ENCODE results near the gene APBB2. TPM values are rescaled to one million over a fixed set of nuclear protein-coding genes. Genes with fewer than 3 reads are reported as not detected.

Gene APBB2
- total and polyA plus RNA-seq, 11 donors, result 8.6 to 39.1 (median 26.7) TPM

DNA sequence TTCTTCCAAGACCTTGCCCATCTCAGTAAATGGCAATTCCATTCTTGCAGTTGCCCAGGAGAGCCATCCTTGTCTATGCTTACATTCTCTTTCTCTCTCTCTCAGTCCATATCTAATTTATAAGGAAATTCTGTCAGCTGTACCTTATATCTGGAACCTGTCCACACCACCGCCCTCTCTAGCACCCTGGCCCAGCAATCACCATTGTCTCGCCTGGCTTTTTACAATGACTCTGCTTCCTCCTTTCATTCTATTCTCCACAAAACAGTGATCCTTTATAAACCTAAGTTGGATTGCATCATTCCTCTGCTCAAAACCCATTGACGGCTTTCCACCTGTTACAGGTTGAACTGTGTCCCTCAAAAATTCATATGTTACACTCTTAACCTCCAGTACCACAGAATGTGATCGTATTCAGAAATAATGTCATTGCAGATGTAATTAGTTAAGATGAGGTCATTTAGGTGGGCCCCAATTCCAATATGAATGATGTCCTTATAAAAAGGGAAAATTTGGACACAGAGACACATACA lies 31.3 kb downstream of the APBB2 start:
- Histone ChIP-seq H3K4me3 (no peak overlapping the region), H3K27me3 (no peaks in the 10 kb centered on the region), H3K9me3 (peaks cover 0 to 5% (median 0%) of the 10 kb centered on the region in 12 donors), H3K4me1 (peaks cover 0 to 52% (median 30%) of the 10 kb centered on the region in 12 donors), H3K36me3 (no peaks in the 10 kb centered on the region), H3K27ac (no peak overlapping the region)
- TF ChIP-seq, protein P1, sequence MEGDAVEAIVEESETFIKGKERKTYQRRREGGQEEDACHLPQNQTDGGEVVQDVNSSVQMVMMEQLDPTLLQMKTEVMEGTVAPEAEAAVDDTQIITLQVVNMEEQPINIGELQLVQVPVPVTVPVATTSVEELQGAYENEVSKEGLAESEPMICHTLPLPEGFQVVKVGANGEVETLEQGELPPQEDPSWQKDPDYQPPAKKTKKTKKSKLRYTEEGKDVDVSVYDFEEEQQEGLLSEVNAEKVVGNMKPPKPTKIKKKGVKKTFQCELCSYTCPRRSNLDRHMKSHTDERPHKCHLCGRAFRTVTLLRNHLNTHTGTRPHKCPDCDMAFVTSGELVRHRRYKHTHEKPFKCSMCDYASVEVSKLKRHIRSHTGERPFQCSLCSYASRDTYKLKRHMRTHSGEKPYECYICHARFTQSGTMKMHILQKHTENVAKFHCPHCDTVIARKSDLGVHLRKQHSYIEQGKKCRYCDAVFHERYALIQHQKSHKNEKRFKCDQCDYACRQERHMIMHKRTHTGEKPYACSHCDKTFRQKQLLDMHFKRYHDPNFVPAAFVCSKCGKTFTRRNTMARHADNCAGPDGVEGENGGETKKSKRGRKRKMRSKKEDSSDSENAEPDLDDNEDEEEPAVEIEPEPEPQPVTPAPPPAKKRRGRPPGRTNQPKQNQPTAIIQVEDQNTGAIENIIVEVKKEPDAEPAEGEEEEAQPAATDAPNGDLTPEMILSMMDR (IDR thresholded peaks at IDR 0.05), result no peak
- no peak for TF ChIP-seq POLR2A (IDR thresholded peaks at IDR 0.05)
- intact Hi-C loops (cut with DNase I), result no loop called here
- no peak for DNase-seq
- 92 to 96% (median 93%) methylated on average over 4 of the region's 4 CpGs for WGBS, 4 donors
- no peak for ATAC-seq

DNA sequence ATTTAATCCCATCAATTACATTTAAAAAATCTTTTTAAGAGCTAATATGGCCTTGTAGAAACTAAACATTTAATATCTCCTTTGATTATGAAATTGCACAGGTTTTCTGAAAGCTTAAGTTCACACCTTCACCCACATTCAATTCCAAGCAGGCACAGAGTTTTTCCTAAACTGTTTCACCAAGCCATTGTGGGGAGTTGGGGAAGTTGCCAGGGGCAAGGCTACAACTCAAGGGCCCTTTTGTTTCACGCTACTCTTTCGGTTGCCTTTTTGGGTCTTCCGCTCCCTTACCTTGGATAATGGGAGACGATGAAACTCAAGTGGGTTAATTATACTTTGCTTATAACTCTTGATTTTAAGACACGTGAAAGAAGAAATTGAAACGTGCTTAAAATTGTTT lies 33.3 kb downstream of the APBB2 start:
- intact Hi-C loops (cut with DNase I), result no loop called here
- peaks cover 0 to 52% (median 41%) of the 10 kb centered on the region in 12 donors for H3K4me1 ChIP-seq
- peaks cover 0 to 5% (median 0%) of the 10 kb centered on the region in 12 donors for H3K9me3 ChIP-seq
- H3K4me3 ChIP-seq, result no peak overlapping the region
- TF ChIP-seq POLR2A (IDR thresholded peaks at IDR 0.05), result no peak
- TF ChIP-seq, protein P1 (IDR thresholded peaks at IDR 0.05), result no peak
- WGBS, 4 donors, result 95 to 98% (median 96%) methylated on average over 6 of the region's 6 CpGs
- H3K27me3 ChIP-seq, result no peaks in the 10 kb centered on the region
- ATAC-seq (no peak), DNase-seq (no peak)
- no peaks in the 10 kb centered on the region for H3K36me3 ChIP-seq
- no peak overlapping the region for H3K27ac ChIP-seq

DNA sequence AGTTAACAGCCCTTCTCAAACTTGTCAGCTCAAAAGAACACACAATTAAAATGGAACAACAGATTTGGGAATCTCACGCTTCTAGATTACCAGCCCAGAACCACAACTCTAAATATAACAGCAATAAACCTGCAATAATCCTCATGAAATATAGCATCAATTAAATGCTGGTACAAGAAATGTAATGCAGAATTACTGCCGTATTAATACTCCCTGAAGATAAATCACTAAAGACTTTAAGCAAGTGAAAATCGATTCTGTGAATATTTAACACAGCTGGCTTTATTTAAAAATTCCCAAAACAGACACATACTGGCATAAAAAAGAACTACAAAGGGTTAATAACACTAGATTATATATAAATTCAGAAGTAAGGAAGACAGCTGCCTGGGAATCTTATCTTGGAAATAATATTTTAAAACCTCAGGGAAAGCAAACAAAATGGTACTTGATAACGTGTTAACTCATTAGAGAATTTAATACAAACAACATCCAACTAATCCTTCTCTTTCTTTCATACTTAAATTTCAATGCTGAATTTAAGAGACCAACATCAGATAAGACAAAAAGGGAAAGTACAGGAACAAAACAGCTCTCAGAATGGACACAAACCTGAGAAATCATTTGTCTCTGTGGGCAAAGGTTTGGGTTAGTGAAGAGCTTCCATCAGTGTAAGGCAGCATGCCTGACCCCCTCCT lies 34.7 kb downstream of the APBB2 start:
- ATAC-seq, result no peak

More for the DNA sequence above, 34.7 kb downstream of the APBB2 start:
- Histone ChIP-seq H3K4me3 (no peak overlapping the region), H3K4me1 (peaks cover 0 to 49% (median 40%) of the 10 kb centered on the region in 12 donors), H3K27me3 (no peaks in the 10 kb centered on the region), H3K36me3 (no peaks in the 10 kb centered on the region), H3K27ac (peak overlapping the region in 2 of 12 donors; percentile 1 to 38), H3K9me3 (peaks cover 0 to 5% (median 0%) of the 10 kb centered on the region in 12 donors)
- 55 to 77% (median 70%) methylated on average over 4 of the region's 4 CpGs for WGBS, 4 donors
- intact Hi-C loops (cut with DNase I), result no loop called here
- TF ChIP-seq POLR2A (IDR thresholded peaks at IDR 0.05), result no peak
- TF ChIP-seq, protein P1 (IDR thresholded peaks at IDR 0.05), result no peak
- DNase-seq, result no peak

Data from heart left ventricle (tissue), 16 donors.